Embryonic facial prominence (tissue), 1 donor: ENCODE measurements around the gene TTC13.
"Not testable (repeated sequence)": the region's sequence is repeated elsewhere in the genome, so short reads cannot be mapped to it uniquely, and the experiment has no call there.

Source experiments
- DNase-seq: peaks from one replicate; pipeline ENCODE4 v3.0.0-alpha.2; 2016; ENCODE audit errors: extremely low spot score

The TTC13 gene

GRCh38 chr1:230978491-230979388 is at the start of gene TTC13, which contains the start of gene ARV1:
Gene TTC13 (minus strand): TSS chr1:230978861. CDS start chr1:230978830, 31 bp downstream.
Gene ARV1 (plus strand): TSS chr1:230979094. CDS start chr1:230979106, 12 bp downstream.
- peak; percentile 91 for DNase-seq

GRCh38 chr1:231027971-231028370 is 49.3 kb upstream of the TTC13 start:
- no peak for DNase-seq

GRCh38 chr1:231027136-231027925 is 48.7 kb upstream of the TTC13 start:
- no peak for DNase-seq

- no peak for DNase-seq
Measured at GRCh38 chr1:231026576-231026975, 47.9 kb upstream of the TTC13 start.

GRCh38 chr1:231023150-231023549 is 44.5 kb upstream of the TTC13 start:
- DNase-seq = no peak

GRCh38 chr1:231022543-231022942 is 43.9 kb upstream of the TTC13 start:
- not testable (repeated sequence) for DNase-seq

GRCh38 chr1:231021540-231022031 is 42.9 kb upstream of the TTC13 start:
- no peak for DNase-seq

- no peak for DNase-seq
Measured at GRCh38 chr1:231020816-231021215, 42.2 kb upstream of the TTC13 start.

- no peak for DNase-seq
Measured at GRCh38 chr1:231020139-231020601, 41.5 kb upstream of the TTC13 start.

- no peak for DNase-seq
Measured at GRCh38 chr1:231019711-231020110, 41.0 kb upstream of the TTC13 start.

GRCh38 chr1:231016966-231017365 is 38.3 kb upstream of the TTC13 start:
- DNase-seq = no peak

GRCh38 chr1:231016234-231016633 is 37.6 kb upstream of the TTC13 start:
- DNase-seq = no peak

GRCh38 chr1:231013391-231014015 is 34.8 kb upstream of the TTC13 start:
- DNase-seq = no peak

- no peak for DNase-seq
Measured at GRCh38 chr1:231011963-231012362, 33.3 kb upstream of the TTC13 start.

- DNase-seq = no peak
Measured at GRCh38 chr1:231011360-231011759, 32.7 kb upstream of the TTC13 start.

- not testable (repeated sequence) for DNase-seq
Measured at GRCh38 chr1:231007535-231007934, 28.9 kb upstream of the TTC13 start.

- no peak for DNase-seq
Measured at GRCh38 chr1:231001892-231002291, 23.2 kb upstream of the TTC13 start.

- no peak for DNase-seq
Measured at GRCh38 chr1:231000639-231001038, 22.0 kb upstream of the TTC13 start.

- DNase-seq = no peak
Measured at GRCh38 chr1:231000201-231000600, 21.5 kb upstream of the TTC13 start.

GRCh38 chr1:230994860-230995259 is 16.2 kb upstream of the TTC13 start:
- DNase-seq = no peak

GRCh38 chr1:230992100-230992774 is 13.6 kb upstream of the TTC13 start:
- DNase-seq = no peak
